Activated CD4-positive, alpha-beta T cell treated with anti-CD3 and anti-CD28 coated beads, Interleukin-2, amount 50 U/mL, for 16 hours (primary cell): ENCODE results near the gene ZNF605.
"Not testable (repeated sequence)": the region's sequence is repeated elsewhere in the genome, so short reads cannot be mapped to it uniquely, and the experiment has no call there.

Experiments used
- DNase-seq: peaks from one replicate; pipeline ENCODE4 v3.0.0-alpha.2; 2020

The ZNF605 gene

GRCh38 chr12:132948146-132949066, 7.7 kb downstream of the ZNF605 start:
- DNase-seq = no peak

GRCh38 chr12:132946246-132946820, 9.8 kb downstream of the ZNF605 start:
- no peak for DNase-seq

- no peak for DNase-seq
Observed at GRCh38 chr12:132945806-132946205, 10.3 kb downstream of the ZNF605 start.

GRCh38 chr12:132942611-132943010, 13.5 kb downstream of the ZNF605 start:
- no peak for DNase-seq

- no peak for DNase-seq
Observed at GRCh38 chr12:132941336-132941954, 14.7 kb downstream of the ZNF605 start.

- no peak for DNase-seq
Observed at GRCh38 chr12:132940071-132940719, 15.9 kb downstream of the ZNF605 start.

GRCh38 chr12:132938807-132939206, 17.3 kb downstream of the ZNF605 start:
- DNase-seq = not testable (repeated sequence)

GRCh38 chr12:132937476-132937875, 18.6 kb downstream of the ZNF605 start:
- no peak for DNase-seq

- DNase-seq = not testable (repeated sequence)
Observed at GRCh38 chr12:132936921-132937320, 19.2 kb downstream of the ZNF605 start.

GRCh38 chr12:132936163-132936562, 19.9 kb downstream of the ZNF605 start:
- no peak for DNase-seq

GRCh38 chr12:132926415-132926833, 29.7 kb downstream of the ZNF605 start:
- no peak for DNase-seq

GRCh38 chr12:132925597-132926414, 30.3 kb downstream of the ZNF605 start:
- DNase-seq = no peak

- DNase-seq = no peak
Observed at GRCh38 chr12:132924356-132924755, 31.8 kb downstream of the ZNF605 start.

- DNase-seq = no peak
Observed at GRCh38 chr12:132923356-132923909, 32.7 kb downstream of the ZNF605 start.

- DNase-seq = no peak
Observed at GRCh38 chr12:132922676-132923075, 33.4 kb downstream of the ZNF605 start.

GRCh38 chr12:132921685-132922084, 34.4 kb downstream of the ZNF605 start:
- DNase-seq = no peak

GRCh38 chr12:132918680-132919079, 37.4 kb downstream of the ZNF605 start:
- DNase-seq = no peak

- no peak for DNase-seq
Observed at GRCh38 chr12:132909030-132909368, 47.1 kb downstream of the ZNF605 start.

- DNase-seq = peak; percentile 94
Observed at GRCh38 chr12:132908145-132909029, 47.7 kb downstream of the ZNF605 start.

GRCh38 chr12:132907789-132908144, 48.3 kb downstream of the ZNF605 start:
- not testable (repeated sequence) for DNase-seq

GRCh38 chr12:132907216-132907615, 48.9 kb downstream of the ZNF605 start:
- no peak for DNase-seq
